HepG2 (cell line): Measurements from ENCODE around the gene DPP8. TPM values are rescaled to one million over a fixed set of nuclear protein-coding genes. Genes with fewer than 3 reads are reported as not detected.

Experiments
- CC2D1A ChIP-seq: sonication (generic); formaldehyde crosslinking; IDR thresholded peaks from 2 replicates; pipeline ENCODE4 v1.8.1; 2023; ENCODE audit warnings: mild to moderate bottlenecking, missing genetic modification reagents
- HMG20A ChIP-seq: IDR thresholded peaks from 2 replicates; pipeline ENCODE4 v1.6.1; 2016; ENCODE audit warnings: borderline replicate concordance
- HNF4G ChIP-seq, 2 experiments: sonication (generic) in 1 of 2; formaldehyde crosslinking in 1 of 2; IDR thresholded peaks; 2 replicates each; pipeline versions ENCODE4 v1.4.0 to v1.6.1; 2011 to 2020; ENCODE audit warnings: borderline replicate concordance in 2 of 2, low read depth in 2 of 2, mild to moderate bottlenecking in 2 of 2, low read length in 1 of 2, missing genetic modification reagents in 1 of 2, moderate library complexity in 1 of 2
- HOMEZ ChIP-seq: IDR thresholded peaks from 2 replicates; pipeline ENCODE4 v1.6.1; 2016; ENCODE audit warnings: low read depth
- HOXA9 ChIP-seq: sonication (generic); formaldehyde crosslinking; IDR thresholded peaks from 2 replicates; pipeline ENCODE4 v1.8.1; 2022; ENCODE audit warnings: missing genetic modification reagents, mild to moderate bottlenecking, moderate library complexity, borderline replicate concordance
- IRX3 ChIP-seq: sonication (generic); formaldehyde crosslinking; IDR thresholded peaks from 2 replicates; pipeline ENCODE4 v1.8.1; 2023; ENCODE audit warnings: mild to moderate bottlenecking, low read depth, missing genetic modification reagents, borderline replicate concordance
- JDP2 ChIP-seq: sonication (generic); formaldehyde crosslinking; IDR thresholded peaks from 2 replicates; pipeline ENCODE4 v1.8.1; 2022; ENCODE audit warnings: missing genetic modification reagents, borderline replicate concordance
- LRRFIP1 ChIP-seq: sonication (generic); formaldehyde crosslinking; conservative IDR thresholded peaks from 2 replicates; pipeline ENCODE4 v1.4.0; 2020; ENCODE audit warnings: missing genetic modification reagents
- NAIF1 ChIP-seq: sonication (generic); formaldehyde crosslinking; IDR thresholded peaks from 2 replicates; pipeline ENCODE4 v1.5.0; 2020; ENCODE audit warnings: mild to moderate bottlenecking, missing genetic modification reagents, borderline replicate concordance
- POLR2A ChIP-seq, 2 experiments: IDR thresholded peaks; 2 replicates each; pipeline ENCODE4 v1.6.1; 2011; ENCODE audit warnings: low read depth in 2 of 2, low read length in 2 of 2, mild to moderate bottlenecking in 1 of 2, moderate library complexity in 1 of 2; ENCODE audit not compliant: insufficient read depth in 1 of 2
- RBM22 ChIP-seq: fragments of 200-400 bp; formaldehyde crosslinking; optimal IDR thresholded peaks from 2 replicates; pipeline ENCODE3; 2017; ENCODE audit warnings: mild to moderate bottlenecking, low read length, moderate library complexity
- RFX1 ChIP-seq: fragments of 450-650 bp; IDR thresholded peaks from 2 replicates; pipeline ENCODE4 v1.6.1; 2017
- SIN3A ChIP-seq: IDR thresholded peaks from 2 replicates; pipeline ENCODE4 v1.6.1; 2011; ENCODE audit warnings: low read depth, mild to moderate bottlenecking, control low read depth, low read length, borderline replicate concordance
- SMAD9 ChIP-seq: sonication (generic); formaldehyde crosslinking; IDR thresholded peaks from 2 replicates; pipeline ENCODE4 v1.5.1; 2020; ENCODE audit warnings: mild to moderate bottlenecking, missing genetic modification reagents
- SRF ChIP-seq: IDR thresholded peaks from 2 replicates; pipeline ENCODE4 v1.6.1; 2011; ENCODE audit warnings: mild to moderate bottlenecking, low read depth, low read length, moderate library complexity
- ZNF10 ChIP-seq: sonication (generic); formaldehyde crosslinking; IDR thresholded peaks from 2 replicates; pipeline ENCODE4 v1.4.0; 2020; ENCODE audit warnings: mild to moderate bottlenecking, low read depth, missing genetic modification reagents, borderline replicate concordance
- ZNF30 ChIP-seq: sonication (generic); formaldehyde crosslinking; IDR thresholded peaks from 2 replicates; pipeline ENCODE4 v1.5.0; 2020; ENCODE audit warnings: mild to moderate bottlenecking, missing genetic modification reagents
- ZNF329 ChIP-seq: sonication (generic); formaldehyde crosslinking; IDR thresholded peaks from 2 replicates; pipeline ENCODE4 v1.9.0; 2021; ENCODE audit warnings: low read depth, mild to moderate bottlenecking, missing genetic modification reagents
- ZNF337 ChIP-seq: sonication (generic); formaldehyde crosslinking; IDR thresholded peaks from 2 replicates; pipeline ENCODE4 v1.5.1; 2020; ENCODE audit warnings: missing genetic modification reagents, low read depth, mild to moderate bottlenecking, borderline replicate concordance
- ZNF564 ChIP-seq: sonication (generic); formaldehyde crosslinking; IDR thresholded peaks from 2 replicates; pipeline ENCODE4 v1.8.1; 2023; ENCODE audit warnings: mild to moderate bottlenecking, missing genetic modification reagents
- ZNF792 ChIP-seq: IDR thresholded peaks from 2 replicates; pipeline ENCODE4 v1.6.1; 2016
- ZSCAN30 ChIP-seq: sonication (generic); formaldehyde crosslinking; IDR thresholded peaks from 2 replicates; pipeline ENCODE4 v1.5.0; 2020; ENCODE audit warnings: mild to moderate bottlenecking, missing genetic modification reagents
- polyA plus RNA-seq, 8 experiments: library from polyadenylated mRNA; depleted of rRNA in 3 of 8; stranded (reverse) in 7 of 8; unstranded in 1 of 8; fragments of >200 nt; fragmentation: Illumina TruSeq in 4 of 8; extraction: Trizol in 4 of 8; gene quantifications; 2 replicates each; pipeline versions ENCODE4 v1.2.1 to v1.2.3, GENCODE V29; 2011 to 2016; ENCODE audit warnings: low read depth in 4 of 8, missing spikeins in 1 of 8, mixed read lengths in 1 of 8; ENCODE audit not compliant: insufficient read depth in 1 of 8
- total RNA-seq, 5 experiments: library from RNA; depleted of rRNA; stranded (reverse); fragments of >200 nt; fragmentation: Illumina TruSeq; extraction: Trizol; gene quantifications; 2 replicates each; pipeline ENCODE4 v1.2.3, GENCODE V29; 2016; ENCODE audit warnings: low read depth in 1 of 5
- TF ChIP-seq, protein P1 (sequence below): sonication (generic); formaldehyde crosslinking; IDR thresholded peaks from 2 replicates; pipeline ENCODE4 v1.4.0; 2020; ENCODE audit warnings: mild to moderate bottlenecking, missing genetic modification reagents
- TF ChIP-seq, protein P2 (sequence below): sonication (generic); formaldehyde crosslinking; IDR thresholded peaks from 2 replicates; pipeline ENCODE4 v1.8.1; 2023; ENCODE audit warnings: mild to moderate bottlenecking, inconsistent platforms, moderate library complexity, missing genetic modification reagents, borderline replicate concordance

The DPP8 gene
- total and polyA plus RNA-seq, 2 of the 13 experiments (the other 11 are each of a cell fraction or from before 2014, with no cell fraction given), result 18.0 to 26.3 TPM

DNA sequence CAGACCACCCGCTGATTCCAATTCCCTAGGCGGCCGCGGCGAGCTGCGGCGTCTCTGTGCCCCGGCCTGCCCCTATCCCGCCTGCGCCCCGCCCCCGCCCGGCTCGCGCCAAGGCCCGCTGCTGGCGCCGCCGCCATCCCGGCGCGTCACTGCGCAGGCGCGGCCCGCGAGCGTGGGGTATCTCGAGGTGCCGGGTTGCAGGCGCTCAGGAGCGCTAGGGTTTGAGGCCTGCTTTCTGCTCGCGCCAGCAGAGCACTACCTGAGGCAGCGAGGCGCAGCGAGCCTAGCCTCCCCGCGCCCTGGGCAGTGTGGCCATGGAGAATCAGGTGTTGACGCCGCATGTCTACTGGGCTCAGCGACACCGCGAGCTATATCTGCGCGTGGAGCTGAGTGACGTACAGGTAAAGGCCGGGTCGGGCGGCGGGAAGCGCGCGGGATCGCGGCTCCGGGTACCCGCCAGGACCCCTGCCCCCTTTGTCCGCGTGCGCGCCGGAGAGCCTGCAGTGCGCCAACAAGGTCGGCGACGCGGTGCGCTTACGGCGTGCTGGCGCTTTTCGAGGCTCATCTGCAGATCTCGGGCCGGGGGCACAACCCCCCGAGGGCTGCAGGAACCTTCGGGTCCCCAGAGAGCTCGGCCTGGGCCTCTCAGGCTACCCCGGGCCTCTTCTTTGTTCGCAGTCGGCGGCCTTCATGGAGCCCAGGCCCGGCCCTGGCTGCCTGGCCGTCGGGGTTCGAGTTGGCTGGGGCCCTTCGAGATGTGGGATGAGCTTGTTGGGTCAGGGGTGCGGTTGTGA, 13.0 kb upstream of the DPP8 start, which contains the start of gene HACD3 (continued):
- TF ChIP-seq LRRFIP1 (CRISPR knock-in tag) (no peak), ZSCAN30 (no peak), HNF4G (IDR thresholded peaks at IDR 0.05; ENCODE audit: borderline replicate concordance, low read depth, low read length) (no peak), HNF4G (CRISPR knock-in tag; IDR thresholded peaks at IDR 0.05; ENCODE audit: borderline replicate concordance, low read depth) (no peak), HOXA9 (CRISPR knock-in tag) (no peak), HMG20A (CRISPR knock-in tag) (no peak), RBM22 (no peak), ZNF564 (no peak; the same call in 1 of the 2 replicates), POLR2A (IDR thresholded peaks at IDR 0.05; ENCODE audit: insufficient read depth in 1 of 2, low read depth in 2 of 2, low read length in 2 of 2) (peak; percentile 73 to 77), ZNF329 (CRISPR knock-in tag) (peak; percentile 32; the same call in 1 of the 2 replicates), RFX1 (no peak), SIN3A (no peak; the same call in 1 of the 2 replicates), HOMEZ (0 out of 2 replicates have a peak, but pooled peaks have one; percentile 54), CC2D1A (CRISPR knock-in tag) (peak; percentile 40; the same call in 1 of the 2 replicates), NAIF1 (CRISPR knock-in tag) (peak; percentile 62; the same call in 1 of the 2 replicates), JDP2 (no peak; the same call in 1 of the 2 replicates), ZNF792 (CRISPR knock-in tag) (peak; percentile 26; the same call in 1 of the 2 replicates), SMAD9 (CRISPR knock-in tag) (peak; percentile 73; the same call in 1 of the 2 replicates), ZNF10 (no peak), IRX3 (CRISPR knock-in tag) (no peak), ZNF337 (CRISPR knock-in tag) (no peak), SRF (no peak), ZNF30 (CRISPR knock-in tag) (no peak; the same call in 1 of the 2 replicates)
- TF ChIP-seq, protein P1, sequence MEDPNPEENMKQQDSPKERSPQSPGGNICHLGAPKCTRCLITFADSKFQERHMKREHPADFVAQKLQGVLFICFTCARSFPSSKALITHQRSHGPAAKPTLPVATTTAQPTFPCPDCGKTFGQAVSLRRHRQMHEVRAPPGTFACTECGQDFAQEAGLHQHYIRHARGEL (CRISPR knock-in tag), result 0 out of 2 replicates have a peak, but pooled peaks have one; percentile 47
- TF ChIP-seq, protein P2, sequence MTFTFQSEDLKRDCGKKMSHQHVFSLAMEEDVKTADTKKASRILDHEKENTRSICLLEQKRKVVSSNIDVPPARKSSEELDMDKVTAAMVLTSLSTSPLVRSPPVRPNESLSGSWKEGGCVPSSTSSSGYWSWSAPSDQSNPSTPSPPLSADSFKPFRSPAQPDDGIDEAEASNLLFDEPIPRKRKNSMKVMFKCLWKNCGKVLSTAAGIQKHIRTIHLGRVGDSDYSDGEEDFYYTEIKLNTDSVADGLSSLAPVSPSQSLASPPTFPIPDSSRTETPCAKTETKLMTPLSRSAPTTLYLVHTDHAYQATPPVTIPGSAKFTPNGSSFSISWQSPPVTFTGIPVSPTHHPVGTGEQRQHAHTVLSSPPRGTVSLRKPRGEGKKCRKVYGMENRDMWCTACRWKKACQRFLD (CRISPR knock-in tag), result peak; percentile 95; the same call in 1 of the 2 replicates
